H1 (cell line): ENCODE measurements around the gene EPB41L1. TPM values are rescaled to one million over a fixed set of nuclear protein-coding genes. Genes with fewer than 3 reads are reported as not detected.

Source experiments
- CTCF ChIA-PET: fragments of 300-600 bp; sonication (Branson Sonifier 250); formaldehyde crosslinking; loops from one replicate; lab custom pipeline; 2021; ENCODE audit not compliant: partially characterized antibody; lab: Charles Lee
- POLR2A ChIA-PET: fragments of 300-600 bp; sonication (Branson Sonifier 250); formaldehyde crosslinking; loops from one replicate; lab custom pipeline; 2021; ENCODE audit warnings: inconsistent platforms; ENCODE audit not compliant: partially characterized antibody; lab: Charles Lee
- DNase-seq, 2 experiments: peaks; one replicate each; pipeline versions ENCODE4 v3.0.0 to v3.0.0-alpha.2; 2010 to 2022; ENCODE audit warnings: low spot score in 2 of 2, low read depth in 1 of 2, mixed read lengths in 1 of 2
- FAIRE-seq: peaks from 2 replicates; lab custom pipeline; 2011; peaks lifted over from hg19 to GRCh38; lab: Jason Lieb, UNC
- H2AFZ ChIP-seq: 2 replicates; pipeline ENCODE4 v1.8.1; 2012; ENCODE audit warnings: low read length, inconsistent platforms
- H2AK5ac ChIP-seq: 2 replicates; pipeline ENCODE4 v1.6.1; 2013; ENCODE audit warnings: low read depth, low read length
- H2BK120ac ChIP-seq: replicated peaks from 2 replicates; pipeline ENCODE3; 2013; ENCODE audit warnings: low read depth, low read length, inconsistent platforms
- H2BK12ac ChIP-seq: 2 replicates; pipeline ENCODE4 v1.6.1; 2013; ENCODE audit warnings: low read depth, low read length
- H2BK15ac ChIP-seq: 2 replicates; pipeline ENCODE4 v1.6.1; 2013; ENCODE audit warnings: low read length
- H2BK20ac ChIP-seq: 2 replicates; pipeline ENCODE4 v1.6.1; 2013; ENCODE audit warnings: low read length
- H2BK5ac ChIP-seq: 2 replicates; pipeline ENCODE4 v1.6.1; 2013; ENCODE audit warnings: low read depth, low read length
- H3K14ac ChIP-seq: 2 replicates; pipeline ENCODE4 v1.6.1; 2013; ENCODE audit warnings: inconsistent platforms; ENCODE audit not compliant: insufficient read length
- H3K18ac ChIP-seq: 2 replicates; pipeline ENCODE4 v1.6.1; 2013; ENCODE audit warnings: low read length; ENCODE audit errors: extremely low read depth
- H3K23ac ChIP-seq: 2 replicates; pipeline ENCODE4 v1.6.1; 2013; ENCODE audit warnings: inconsistent platforms; ENCODE audit not compliant: insufficient read length
- H3K23me2 ChIP-seq: 2 replicates; pipeline ENCODE4 v1.6.1; 2013; ENCODE audit warnings: low read depth, low read length
- H3K27ac ChIP-seq: 2 replicates; pipeline ENCODE4 v1.6.1; 2011; ENCODE audit warnings: low read depth, low read length, inconsistent platforms
- H3K27me3 ChIP-seq, 4 experiments: replicated peaks in 1 of 4; 1 replicate in 1 of 4; 2 replicates in 3 of 4; pipeline versions ENCODE4 v1.6.1 to v1.8.1; 2011 to 2013; ENCODE audit warnings: low read length in 3 of 4, mild to moderate bottlenecking in 3 of 4, inconsistent platforms in 2 of 4, mixed read lengths in 2 of 4, moderate library complexity in 1 of 4; ENCODE audit not compliant: control insufficient read depth in 3 of 4, insufficient read depth in 3 of 4; ENCODE audit errors: extremely low read depth in 1 of 4
- H3K36me3 ChIP-seq, 4 experiments: 2 replicates each; pipeline versions ENCODE4 v1.6.1 to v1.8.1; 2011 to 2013; ENCODE audit warnings: mild to moderate bottlenecking in 4 of 4, low read length in 3 of 4, moderate library complexity in 2 of 4, control low read depth in 1 of 4, inconsistent platforms in 1 of 4; ENCODE audit not compliant: insufficient read depth in 4 of 4, control insufficient read depth in 2 of 4
- H3K4ac ChIP-seq: replicated peaks from 2 replicates; pipeline ENCODE3; 2013; ENCODE audit warnings: low read length, low read depth, mixed read lengths, inconsistent platforms; ENCODE audit not compliant: insufficient read length
- H3K4me1 ChIP-seq, 4 experiments: replicated peaks in 1 of 4; 1 replicate in 1 of 4; 2 replicates in 3 of 4; pipeline versions ENCODE4 v1.6.1 to v1.8.1; 2011 to 2013; ENCODE audit warnings: low read length in 3 of 4, inconsistent platforms in 2 of 4, mixed read lengths in 1 of 4; ENCODE audit not compliant: insufficient read depth in 4 of 4, control insufficient read depth in 3 of 4
- H3K4me2 ChIP-seq, 2 experiments: 2 replicates each; pipeline versions ENCODE4 v1.6.1 to v1.8.1; 2011 to 2013; ENCODE audit warnings: low read depth in 2 of 2, low read length in 2 of 2, control low read depth in 1 of 2, inconsistent platforms in 1 of 2, mild to moderate bottlenecking in 1 of 2; ENCODE audit not compliant: insufficient read depth in 1 of 2
- H3K4me3 ChIP-seq, 4 experiments: fragments of 200-600, 300-600 bp in 1 of 4; sonication (generic), shearing (Covaris generic), sonication (Bioruptor Twin) in 1 of 4; 2 replicates each; pipeline versions ENCODE4 v1.5.1 to v1.8.1; 2011 to 2016; ENCODE audit warnings: low read length in 4 of 4, low read depth in 3 of 4, control low read depth in 2 of 4, inconsistent platforms in 2 of 4, mild to moderate bottlenecking in 2 of 4, mixed read lengths in 1 of 4, moderate library complexity in 1 of 4; ENCODE audit not compliant: insufficient read depth in 2 of 4; ENCODE audit errors: extremely low read depth in 1 of 4
- H3K56ac ChIP-seq: replicated peaks from 2 replicates; pipeline ENCODE3; 2013; ENCODE audit warnings: low read depth, mild to moderate bottlenecking, mixed read lengths, low read length, inconsistent platforms; ENCODE audit not compliant: insufficient read length
- H3K79me1 ChIP-seq: 2 replicates; pipeline ENCODE4 v1.6.1; 2013; ENCODE audit warnings: low read depth, low read length, control low read depth
- H3K79me2 ChIP-seq, 2 experiments: 2 replicates each; pipeline versions ENCODE4 v1.6.1 to v1.8.1; 2012 to 2013; ENCODE audit warnings: low read length in 2 of 2, mild to moderate bottlenecking in 2 of 2, inconsistent platforms in 1 of 2; ENCODE audit not compliant: insufficient read depth in 2 of 2, control insufficient read depth in 1 of 2
- H3K9ac ChIP-seq, 4 experiments: replicated peaks in 1 of 4; 1 replicate in 1 of 4; 2 replicates in 3 of 4; pipeline versions ENCODE4 v1.6.1 to v1.8.1; 2011 to 2013; ENCODE audit warnings: low read depth in 3 of 4, low read length in 3 of 4, control low read depth in 2 of 4, mild to moderate bottlenecking in 2 of 4, moderate library complexity in 2 of 4, inconsistent platforms in 1 of 4; ENCODE audit errors: extremely low read depth in 1 of 4
- H3K9me3 ChIP-seq, 2 experiments: 2 replicates each; pipeline versions ENCODE4 v1.6.1 to v1.8.1; 2012 to 2013; ENCODE audit warnings: mild to moderate bottlenecking in 2 of 2, moderate library complexity in 2 of 2, control low read depth in 1 of 2, inconsistent platforms in 1 of 2, low read depth in 1 of 2, low read length in 1 of 2, mixed read lengths in 1 of 2; ENCODE audit not compliant: insufficient read depth in 2 of 2
- H4K20me1 ChIP-seq, 2 experiments: replicated peaks in 1 of 2; 2 replicates each; pipeline versions ENCODE3 to v1.8.1; 2011 to 2013; ENCODE audit warnings: inconsistent platforms in 2 of 2, low read length in 2 of 2, mild to moderate bottlenecking in 1 of 2; ENCODE audit not compliant: insufficient read depth in 2 of 2, control insufficient read depth in 1 of 2
- H4K5ac ChIP-seq: 2 replicates; pipeline ENCODE4 v1.6.1; 2013; ENCODE audit warnings: low read length, low read depth, mixed read lengths, inconsistent platforms; ENCODE audit not compliant: insufficient read length
- H4K8ac ChIP-seq: 2 replicates; pipeline ENCODE4 v1.8.0; 2013; ENCODE audit warnings: mild to moderate bottlenecking, moderate library complexity, low read length, inconsistent platforms; ENCODE audit not compliant: insufficient read depth; ENCODE audit errors: extremely low read depth
- H4K91ac ChIP-seq: replicated peaks from 2 replicates; pipeline ENCODE3; 2013; ENCODE audit warnings: low read length, mixed read lengths, inconsistent platforms; ENCODE audit not compliant: insufficient read length
- BACH1 ChIP-seq: IDR thresholded peaks from 2 replicates; pipeline ENCODE4 v1.6.1; 2012; ENCODE audit warnings: low read length, improper control_type of control experiment
- JUN ChIP-seq: IDR thresholded peaks from 2 replicates; pipeline ENCODE4 v1.6.1; 2011; ENCODE audit warnings: low read depth, mild to moderate bottlenecking, improper control_type of control experiment, low read length
- KDM5A ChIP-seq: fragments of 200-600 bp; IDR thresholded peaks from 2 replicates; pipeline ENCODE4 v1.7.1; 2012; ENCODE audit warnings: mild to moderate bottlenecking, low read length, inconsistent platforms, mixed read lengths
- PHF8 ChIP-seq: fragments of 200-600 bp; sonication (generic); conservative IDR thresholded peaks from 2 replicates; pipeline ENCODE4 v1.7.1; 2012; ENCODE audit warnings: low read depth, mild to moderate bottlenecking, inconsistent platforms, low read length, moderate library complexity
- POU5F1 ChIP-seq: IDR thresholded peaks from 2 replicates; pipeline ENCODE4 v1.6.1; 2011; ENCODE audit warnings: low read depth, mild to moderate bottlenecking, low read length, moderate library complexity
- RBBP5 ChIP-seq: IDR thresholded peaks from 2 replicates; pipeline ENCODE4 v1.7.1; 2012; ENCODE audit warnings: low read depth, mild to moderate bottlenecking, inconsistent platforms, low read length, moderate library complexity, borderline replicate concordance
- SIN3A ChIP-seq, 2 experiments: IDR thresholded peaks in 1 of 2; conservative IDR thresholded peaks in 1 of 2; 2 replicates each; pipeline ENCODE4 v1.6.1; 2011 to 2012; ENCODE audit warnings: low read length in 2 of 2, improper control_type of control experiment in 1 of 2, low read depth in 1 of 2, mild to moderate bottlenecking in 1 of 2
- TCF12 ChIP-seq: IDR thresholded peaks from 2 replicates; pipeline ENCODE4 v1.6.1; 2011; ENCODE audit warnings: low read depth, mild to moderate bottlenecking, low read length
- WGBS, 2 experiments: shearing (Covaris generic) in 1 of 2; methylation state at CpG; one replicate each; pipeline versions ENCODE4 v1.1.6 to v1.1.7; 2013 to 2015; ENCODE audit warnings: low lambda C conversion rate in 2 of 2, mixed read lengths in 2 of 2, inconsistent platforms in 1 of 2, low coverage in 1 of 2, missing lambda C conversion rate in 1 of 2; ENCODE audit not compliant: insufficient replicate concordance in 2 of 2, insufficient coverage in 1 of 2, insufficient read length in 1 of 2; ENCODE audit errors: extremely low coverage in 1 of 2, missing lambda C conversion rate in 1 of 2; 5-methylcytosine and 5-hydroxymethylcytosine counted together
- polyA plus RNA-seq, 7 experiments: library from polyadenylated mRNA; depleted of rRNA in 3 of 7; stranded (reverse) in 5 of 7; unstranded in 2 of 7; fragments of >200 nt in 5 of 7; fragments of 200-250 nt in 2 of 7; gene quantifications; 1 replicate in 5 of 7; 2 replicates in 1 of 7; 4 replicates in 1 of 7; pipeline versions ENCODE4 v1.2.1 to v1.2.3, GENCODE V29; 2011 to 2013; ENCODE audit warnings: missing spikeins in 2 of 7, mixed read lengths in 2 of 7
- total RNA-seq: library from RNA; stranded (reverse); fragmentation: NEBNext Ultra II Directional; extraction: Animal tissue kit (Norgen Biotek cat#: 25700); gene quantifications from 2 replicates; pipeline ENCODE4 v1.2.1, GENCODE V29; 2021

The EPB41L1 gene
- total and polyA plus RNA-seq, 2 of the 8 experiments (the other 6 are each of a cell fraction or from before 2014, with no cell fraction given) = 14.8 to 36.0 TPM

GRCh38 chr20:36149012-36149411, 5.5 kb upstream of the EPB41L1 start:
- Histone ChIP-seq H3K27ac (no peak overlapping the region), H3K79me2 (no peaks in the 10 kb centered on the region), H3K36me3 (no peaks in the 10 kb centered on the region; a peak in 1 of 8 replicates), H4K8ac (no peak overlapping the region), H2AK5ac (no peak overlapping the region), H3K79me1 (no peaks in the 10 kb centered on the region), H2AFZ (no peak overlapping the region), H2BK5ac (no peak overlapping the region), H3K23ac (no peak overlapping the region), H2BK15ac (no peak overlapping the region), H4K20me1 (no peaks in the 10 kb centered on the region), H2BK12ac (no peak overlapping the region), H2BK20ac (no peak overlapping the region), H2BK120ac (no peak overlapping the region), H3K9me3 (no peaks in the 10 kb centered on the region), H3K56ac (no peak overlapping the region), H3K27me3 (peaks cover 0 to 4% (median 0%) of the 10 kb centered on the region in 4 experiments; a peak in 2 of 7 replicates), H3K4ac (no peak overlapping the region), H3K14ac (no peak overlapping the region), H3K18ac (no peak overlapping the region), H3K4me2 (no peak overlapping the region), H4K91ac (no peak overlapping the region), H3K23me2 (no peaks in the 10 kb centered on the region; the same call in 1 of the 2 replicates), H4K5ac (no peak overlapping the region), H3K9ac (no peak overlapping the region), H3K4me1 (peaks cover 0 to 4% (median 3%) of the 10 kb centered on the region in 4 experiments; a peak in 5 of 7 replicates), H3K4me3 (no peak overlapping the region)
- TF ChIP-seq JUN (no peak), BACH1 (no peak), SIN3A (conservative IDR thresholded peaks at IDR 0.05 in 1 of 2, IDR thresholded peaks at IDR 0.05 in 1 of 2; ENCODE audit: low read depth in 1 of 2, low read length in 2 of 2) (no peak), TCF12 (no peak), KDM5A (no peak), POU5F1 (no peak), RBBP5 (no peak), PHF8 (no peak)
- no peak for DNase-seq
- POLR2A ChIA-PET = no interaction called here
- 78% methylated on average over 3 of the region's 3 CpGs; no CpG with 5 or more reads in 1 of the 2 experiments for WGBS, 2 experiments
- CTCF ChIA-PET = interaction anchor here (1.2 to 8.0 kb wide), 4 partner anchors 19 to 187 kb away, joined by 3 to 89 read pairs (median 3); no protein-coding TSS in a partner anchor
- no peak for FAIRE-seq
